T-cell (primary cell): ENCODE data around the gene KDELR1. TPM values are rescaled to one million over a fixed set of nuclear protein-coding genes. Genes with fewer than 3 reads are reported as not detected.

Experiments
- ATAC-seq, 4 experiments: fragments of 200-7000 bp in 3 of 4; fragments of 150-1000 bp in 1 of 4; cut with Tn5 transposase; replicated peaks in 1 of 4; 1 replicate in 3 of 4; 2 replicates in 1 of 4; pipeline ENCODE4 v1.10.0; 2021; ENCODE audit warnings: moderate library complexity in 3 of 4, mild to moderate bottlenecking in 2 of 4, moderate number of reproducible peaks in 1 of 4
- CTCF ChIA-PET, 2 donors: fragments of 300-600 bp; sonication (Branson Sonifier 250); formaldehyde crosslinking; loops; one replicate each; lab custom pipeline; 2022; ENCODE audit warnings: antibody characterized with exemption in 2 of 2; lab: Charles Lee
- POLR2A ChIA-PET, 2 donors: fragments of 300-600 bp; sonication (Branson Sonifier 250); formaldehyde crosslinking; loops; one replicate each; lab custom pipeline; 2022; ENCODE audit warnings: antibody characterized with exemption in 2 of 2; lab: Charles Lee
- DNase-seq, 35 experiments: peaks; one replicate each; pipeline versions ENCODE4 v3.0.0 to v3.0.0-alpha.2; 2013 to 2023
- H3K27ac ChIP-seq: one replicate; pipeline ENCODE4 v1.5.1; 2013; ENCODE audit warnings: low read length
- H3K27me3 ChIP-seq, 2 experiments: replicated peaks in 1 of 2; 1 replicate in 1 of 2; 2 replicates in 1 of 2; pipeline versions ENCODE4 v1.6.1 to v1.7.0; 2013; ENCODE audit warnings: low read length in 1 of 2, mixed read lengths in 1 of 2; ENCODE audit not compliant: control insufficient read depth in 2 of 2, insufficient read depth in 2 of 2; ENCODE audit errors: extremely low read depth in 1 of 2
- H3K36me3 ChIP-seq, 2 donors: 1 replicate in 1 of 2; 2 replicates in 1 of 2; pipeline versions ENCODE4 v1.6.1 to v1.7.0; 2013; ENCODE audit warnings: low read length in 1 of 2; ENCODE audit not compliant: control insufficient read depth in 2 of 2, insufficient read depth in 1 of 2; ENCODE audit errors: extremely low read depth in 1 of 2
- H3K4me1 ChIP-seq, 2 experiments: 1 replicate in 1 of 2; 2 replicates in 1 of 2; pipeline versions ENCODE4 v1.6.1 to v1.7.0; 2013; ENCODE audit warnings: low read length in 2 of 2, mixed read lengths in 1 of 2; ENCODE audit not compliant: insufficient read depth in 2 of 2, control insufficient read depth in 1 of 2; ENCODE audit errors: extremely low read depth in 1 of 2
- H3K4me3 ChIP-seq, 2 donors: 1 replicate in 1 of 2; 2 replicates in 1 of 2; pipeline versions ENCODE4 v1.5.1 to v1.7.0; 2013; ENCODE audit warnings: mild to moderate bottlenecking in 2 of 2, low read length in 1 of 2, moderate library complexity in 1 of 2; ENCODE audit not compliant: control insufficient read depth in 1 of 2; ENCODE audit errors: extremely low read depth in 1 of 2
- H3K9me3 ChIP-seq: 2 replicates; pipeline ENCODE4 v1.7.0; 2013
- H3K27ac Mint-ChIP-seq, 2 donors: one replicate each; pipeline ENCODE4 v1.8.0; 2020 to 2021; ENCODE audit warnings: mild to moderate bottlenecking in 2 of 2, mixed read lengths in 2 of 2
- H3K27me3 Mint-ChIP-seq, 2 donors: one replicate each; pipeline ENCODE4 v1.8.0; 2021 to 2022; ENCODE audit warnings: mixed read lengths in 2 of 2
- H3K36me3 Mint-ChIP-seq: one replicate; pipeline ENCODE4 v1.8.0; 2021; ENCODE audit warnings: mixed read lengths
- H3K4me1 Mint-ChIP-seq, 3 donors: one replicate each; pipeline ENCODE4 v1.8.0; 2020 to 2022; ENCODE audit warnings: mixed read lengths in 3 of 3, mild to moderate bottlenecking in 1 of 3
- H3K4me3 Mint-ChIP-seq, 3 donors: one replicate each; pipeline ENCODE4 v1.8.0; 2020 to 2022; ENCODE audit warnings: mild to moderate bottlenecking in 3 of 3, mixed read lengths in 3 of 3, moderate library complexity in 3 of 3
- H3K9me3 Mint-ChIP-seq, 3 donors: one replicate each; pipeline ENCODE4 v1.8.0; 2020 to 2022; ENCODE audit warnings: mixed read lengths in 3 of 3
- WGBS: methylation state at CpG from one replicate; pipeline ENCODE4 v1.1.5; 2013; ENCODE audit warnings: missing lambda C conversion rate; ENCODE audit not compliant: insufficient coverage; 5-methylcytosine and 5-hydroxymethylcytosine counted together
- total RNA-seq, 35 experiments: library from RNA in 6 of 35; stranded (reverse) in 6 of 35; fragments of 120-200 nt in 1 of 35; gene quantifications; one replicate each; pipeline versions ENCODE4 v1.2.1 to v1.2.4 and lab custom pipeline; 2013 to 2026

KDELR1 gene
- total RNA-seq, 5 donors from 2014 or later (not counting 1 experiment from before 2014, with no cell fraction given) = 40.9 to 55.9 (median 47.5) TPM

DNA sequence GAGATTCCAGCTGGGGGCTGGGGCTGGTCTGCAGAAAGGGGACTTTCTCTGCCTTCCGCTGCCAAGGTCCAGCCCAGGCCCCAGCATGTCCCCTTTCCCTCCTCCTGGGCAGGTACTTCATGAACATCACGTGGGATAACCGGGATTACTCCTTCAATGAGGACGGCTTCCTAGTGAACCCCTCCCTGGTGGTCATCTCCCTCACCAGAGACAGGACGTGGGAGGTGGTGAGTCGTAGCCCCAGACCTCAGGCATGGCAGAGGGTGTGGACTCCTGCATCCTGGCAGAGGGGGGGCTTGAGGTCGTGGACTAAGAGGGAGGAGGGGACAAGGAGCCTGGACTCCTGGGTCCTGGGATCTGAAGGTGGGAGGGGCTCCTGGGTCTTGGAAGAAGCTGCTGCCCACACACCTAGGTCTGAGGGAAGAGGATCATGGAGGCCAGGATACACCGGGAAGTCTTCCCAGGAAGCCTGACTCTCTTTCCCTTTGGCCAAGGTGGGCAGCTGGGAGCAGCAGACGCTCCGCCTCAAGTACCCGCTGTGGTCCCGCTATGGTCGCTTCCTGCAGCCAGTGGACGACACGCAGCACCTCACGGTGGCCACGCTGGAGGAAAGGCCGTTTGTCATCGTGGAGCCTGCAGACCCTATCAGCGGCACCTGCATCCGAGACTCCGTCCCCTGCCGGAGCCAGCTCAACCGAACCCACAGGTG is 22.7 kb upstream of the KDELR1 start:
- ChIA-PET POLR2A (interaction anchor here in 1 of 2 donors (0.6 kb wide), 1 partner anchor 89 kb away, joined by 9 read pairs; the partner anchor contains the start of gene EMP3), CTCF (no interaction called here)
- Mint-ChIP-seq H3K27me3 (peaks cover 1 to 15% of the 10 kb centered on the region in 2 donors), H3K4me3 (peak overlapping the region in 2 of 3 donors; percentile 76 to 85), H3K9me3 (no peaks in the 10 kb centered on the region), H3K36me3 (no peaks in the 10 kb centered on the region), H3K27ac (peak overlapping the region in 1 of 2 donors; percentile 55), H3K4me1 (peaks cover 16 to 31% (median 24%) of the 10 kb centered on the region in 3 donors)
- ATAC-seq = no peak
- Histone ChIP-seq H3K27ac (no peak overlapping the region), H3K27me3 (peaks cover 0 to 49% of the 10 kb centered on the region in 2 experiments), H3K36me3 (no peaks in the 10 kb centered on the region), H3K4me1 (peaks cover 0 to 29% of the 10 kb centered on the region in 2 experiments), H3K4me3 (peak overlapping the region in 1 of 2 donors; percentile 43), H3K9me3 (no peaks in the 10 kb centered on the region)
- DNase-seq = no peak
- 60% methylated on average over 21 of the region's 24 CpGs for WGBS

DNA sequence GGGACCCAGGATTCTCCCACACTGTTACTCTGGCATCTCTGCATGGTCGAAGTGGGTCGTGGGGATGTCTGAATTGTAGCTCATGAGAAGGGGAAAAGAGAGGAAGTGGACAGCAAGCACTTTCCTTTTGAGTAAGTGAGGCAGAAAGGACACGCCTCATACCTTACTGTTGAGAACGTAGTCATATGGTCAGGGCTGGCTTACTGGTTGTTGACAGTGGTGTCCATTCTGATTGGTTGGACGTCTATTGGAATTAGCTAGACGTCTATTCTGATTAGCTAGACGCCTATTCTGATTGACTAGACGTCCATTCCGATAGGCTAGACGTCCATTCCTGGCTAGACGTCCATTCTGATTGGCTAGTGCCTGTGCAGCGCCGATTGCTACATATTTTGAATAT is 14.5 kb upstream of the KDELR1 start:
- CTCF ChIA-PET = no interaction called here
- H3K9me3 Mint-ChIP-seq = peaks cover 0 to 5% (median 0%) of the 10 kb centered on the region in 3 donors
- Histone ChIP-seq H3K27me3 (peaks cover 0 to 11% of the 10 kb centered on the region in 2 experiments), H3K27ac (no peak overlapping the region), H3K36me3 (no peaks in the 10 kb centered on the region), H3K9me3 (no peaks in the 10 kb centered on the region), H3K4me1 (peaks cover 0 to 6% of the 10 kb centered on the region in 2 experiments), H3K4me3 (no peak overlapping the region)
- WGBS = 74% methylated on average over 11 of the region's 13 CpGs
- H3K4me3 Mint-ChIP-seq = no peak overlapping the region
- no peak for ATAC-seq
- POLR2A ChIA-PET = no interaction called here
- no peak overlapping the region for H3K27ac Mint-ChIP-seq
- peaks cover 11 to 15% of the 10 kb centered on the region in 2 donors for H3K27me3 Mint-ChIP-seq
- peaks cover 6% of the 10 kb centered on the region in 3 donors for H3K4me1 Mint-ChIP-seq
- DNase-seq = no peak
- H3K36me3 Mint-ChIP-seq = no peaks in the 10 kb centered on the region

DNA sequence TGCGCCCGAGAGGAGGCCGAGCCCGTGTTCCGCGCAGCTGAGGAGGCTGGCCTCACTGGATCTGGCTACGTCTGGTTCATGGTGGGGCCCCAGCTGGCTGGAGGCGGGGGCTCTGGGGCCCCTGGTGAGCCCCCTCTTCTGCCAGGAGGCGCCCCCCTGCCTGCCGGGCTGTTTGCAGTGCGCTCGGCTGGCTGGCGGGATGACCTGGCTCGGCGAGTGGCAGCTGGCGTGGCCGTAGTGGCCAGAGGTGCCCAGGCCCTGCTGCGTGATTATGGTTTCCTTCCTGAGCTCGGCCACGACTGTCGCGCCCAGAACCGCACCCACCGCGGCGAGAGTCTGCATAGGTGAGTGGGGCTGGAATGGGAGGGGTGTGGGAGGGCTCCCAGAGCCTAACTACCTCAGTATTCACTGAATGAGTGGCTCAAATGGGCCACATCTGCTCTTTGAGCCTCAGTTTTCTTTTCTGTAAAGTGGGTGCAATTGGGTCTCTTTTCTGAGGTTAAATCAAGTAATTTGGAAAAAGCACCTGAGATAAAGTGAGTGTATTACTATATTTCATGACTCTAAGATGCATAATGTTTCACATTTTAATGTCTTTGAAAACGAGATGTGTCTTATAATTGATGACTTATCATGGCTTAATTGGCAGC is 13.8 kb upstream of the KDELR1 start:
- Histone ChIP-seq H3K9me3 (no peaks in the 10 kb centered on the region), H3K27ac (no peak overlapping the region), H3K4me1 (peaks cover 0 to 6% of the 10 kb centered on the region in 2 experiments), H3K27me3 (peaks cover 0 to 11% of the 10 kb centered on the region in 2 experiments), H3K36me3 (no peaks in the 10 kb centered on the region), H3K4me3 (no peak overlapping the region)
- H3K27me3 Mint-ChIP-seq = peaks cover 11 to 15% of the 10 kb centered on the region in 2 donors
- H3K4me3 Mint-ChIP-seq = no peak overlapping the region
- no peak overlapping the region for H3K27ac Mint-ChIP-seq
- DNase-seq (no peak), ATAC-seq (no peak)
- peaks cover 0 to 5% (median 0%) of the 10 kb centered on the region in 3 donors for H3K9me3 Mint-ChIP-seq
- ChIA-PET POLR2A (no interaction called here), CTCF (no interaction called here)
- 94% methylated on average over 16 of the region's 27 CpGs for WGBS
- H3K36me3 Mint-ChIP-seq = no peaks in the 10 kb centered on the region
- peaks cover 6 to 10% (median 8%) of the 10 kb centered on the region in 3 donors for H3K4me1 Mint-ChIP-seq

DNA sequence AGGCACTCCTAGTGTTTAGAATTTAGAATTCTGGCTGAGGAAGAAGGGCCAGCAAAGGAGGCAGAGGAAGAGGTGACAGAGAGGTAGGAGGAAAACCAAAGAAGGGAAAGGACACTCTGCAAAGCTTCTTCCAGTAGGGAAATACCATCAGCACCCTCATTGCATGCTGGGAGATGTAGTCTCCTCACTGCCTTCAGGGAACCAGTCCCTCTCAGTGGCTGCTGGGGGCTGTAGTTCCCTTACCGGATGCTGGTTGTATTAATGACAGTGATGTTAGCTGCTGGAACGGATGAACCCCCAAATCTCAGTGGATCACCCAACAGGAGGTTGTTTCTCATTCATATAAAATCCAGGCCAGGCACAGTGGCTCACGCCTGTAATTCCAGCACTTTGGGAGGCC is 12.3 kb upstream of the KDELR1 start:
- DNase-seq (peak in 32 of 35 experiments; percentile 28 to 77 (median 52)), ATAC-seq (peak; percentile 57 to 74 (median 70))
- ChIA-PET CTCF (interaction anchor here (0.5 to 1.2 kb wide), 4 partner anchors 8 to 107 kb away, joined by 3 to 5 read pairs (median 4); partner anchors contain the start of gene KDELR1 (in 1 of the 2)), POLR2A (interaction anchor here in 1 of 2 donors (0.6 kb wide), 1 partner anchor 58 kb away, joined by 7 read pairs; no protein-coding TSS in a partner anchor)
- Mint-ChIP-seq H3K9me3 (peaks cover 0 to 6% (median 5%) of the 10 kb centered on the region in 3 donors), H3K27ac (peak overlapping the region in 1 of 2 donors; percentile 12), H3K4me1 (peaks cover 10 to 15% (median 13%) of the 10 kb centered on the region in 3 donors), H3K36me3 (no peaks in the 10 kb centered on the region), H3K27me3 (peaks cover 11 to 15% of the 10 kb centered on the region in 2 donors), H3K4me3 (no peak overlapping the region)
- H3K4me3 ChIP-seq = no peak overlapping the region
- no peaks in the 10 kb centered on the region for H3K9me3 ChIP-seq
- 90% methylated on average over 1 of the region's 3 CpGs for WGBS
- H3K27ac ChIP-seq = no peak overlapping the region
- no peaks in the 10 kb centered on the region for H3K36me3 ChIP-seq
- H3K4me1 ChIP-seq = peaks cover 0 to 10% of the 10 kb centered on the region in 2 experiments
- peaks cover 0 to 11% of the 10 kb centered on the region in 2 experiments for H3K27me3 ChIP-seq

DNA sequence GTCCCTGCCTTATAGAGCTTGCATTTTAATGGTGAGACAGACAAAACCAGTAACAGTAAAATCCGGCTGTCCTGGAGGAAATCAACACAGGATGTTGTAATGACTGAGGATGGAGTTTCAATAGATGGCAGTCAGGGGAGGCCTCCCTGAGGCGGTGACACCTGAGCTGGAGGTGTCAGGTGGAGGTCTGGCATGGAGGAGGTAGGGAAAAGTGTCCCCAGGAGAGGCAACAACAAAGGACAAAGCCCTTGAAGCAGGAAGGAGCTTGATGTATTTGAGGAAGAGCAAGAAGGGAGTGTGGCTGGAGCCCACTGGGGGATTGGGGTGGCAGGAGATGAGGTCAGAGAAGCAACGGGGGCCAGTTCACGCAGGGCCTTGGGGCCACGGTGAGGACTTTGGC is 9.9 kb upstream of the KDELR1 start:
- ChIA-PET POLR2A (no interaction called here), CTCF (interaction anchor here in 1 of 2 donors (1.0 kb wide), 1 partner anchor 37 kb away, joined by 3 read pairs; the partner anchor contains the start of genes SYNGR4 and TMEM143)
- ATAC-seq (no peak), DNase-seq (no peak)
- H3K4me1 ChIP-seq = peaks cover 2 to 29% of the 10 kb centered on the region in 2 experiments
- H3K4me3 Mint-ChIP-seq = no peak overlapping the region
- H3K27ac ChIP-seq = peak overlapping the region; percentile 3
- no peaks in the 10 kb centered on the region for H3K36me3 Mint-ChIP-seq
- no peaks in the 10 kb centered on the region for H3K36me3 ChIP-seq
- WGBS = 73% methylated on average over 5 of the region's 5 CpGs
- H3K9me3 Mint-ChIP-seq = peaks cover 0 to 6% (median 5%) of the 10 kb centered on the region in 3 donors
- H3K27ac Mint-ChIP-seq = peak overlapping the region; percentile 36 to 66
- H3K4me3 ChIP-seq = no peak overlapping the region
- no peaks in the 10 kb centered on the region for H3K9me3 ChIP-seq
- peaks cover 16 to 21% of the 10 kb centered on the region in 2 donors for H3K27me3 Mint-ChIP-seq
- H3K27me3 ChIP-seq = peaks cover 0 to 18% of the 10 kb centered on the region in 2 experiments
- H3K4me1 Mint-ChIP-seq = peaks cover 23 to 26% (median 24%) of the 10 kb centered on the region in 3 donors
